GM12878 (cell line): Measurements from ENCODE around the gene PLAGL1. TPM values are rescaled to one million over a fixed set of nuclear protein-coding genes. Genes with fewer than 3 reads are reported as not detected.

Experiments used
- ATAC-seq: fragments of 200-7000 bp; cut with Tn5 transposase; 3 replicates; pipeline ENCODE4 v1.9.1; 2020; ENCODE audit warnings: mild to moderate bottlenecking, moderate library complexity
- BruUV-seq: library from RNA; stranded (reverse); fragments of 400-500 nt; replicated peaks from 2 replicates; lab custom pipeline; 2021; lab: Mats Ljungman, UMichigan
- CTCF ChIA-PET: fragments of 300-600 bp; sonication (Branson Sonifier 250); formaldehyde crosslinking; extraction: SDS; loops from one replicate; lab custom pipeline; 2021; ENCODE audit warnings: inconsistent platforms; lab: Yijun Ruan, JAX
- POLR2A ChIA-PET: fragments of 350-600 bp; formaldehyde crosslinking; extraction: SDS; loops from one replicate; lab custom pipeline; 2021; ENCODE audit warnings: inconsistent platforms; lab: Charles Lee
- RAD21 ChIA-PET: fragments of 300-600 bp; sonication (Branson Sonifier 250); formaldehyde crosslinking; loops from one replicate; lab custom pipeline; 2023; ENCODE audit warnings: antibody characterized with exemption; ENCODE audit not compliant: unreplicated experiment; lab: Charles Lee
- SMC1A ChIA-PET: fragments of 300-600 bp; sonication (Branson Sonifier 250); formaldehyde crosslinking; loops from one replicate; lab custom pipeline; 2023; ENCODE audit not compliant: unreplicated experiment, uncharacterized antibody; lab: Charles Lee
- DNase-seq: peaks from one replicate; pipeline ENCODE4 v3.0.0-alpha.2; 2011; ENCODE audit warnings: low read depth, low spot score
- FAIRE-seq: peaks from 3 replicates; lab custom pipeline; 2011; peaks lifted over from hg19 to GRCh38; lab: Jason Lieb, UNC
- H2AFZ ChIP-seq: 2 replicates; pipeline ENCODE4 v1.6.0; 2011; ENCODE audit warnings: low read depth, low read length, control low read depth; ENCODE audit not compliant: control insufficient read depth
- H3K27ac ChIP-seq: 2 replicates; pipeline ENCODE4 v1.5.1; 2011; ENCODE audit warnings: control low read depth; ENCODE audit not compliant: control insufficient read depth, insufficient read depth
- H3K27me3 ChIP-seq, 2 experiments: replicated peaks in 1 of 2; 2 replicates each; pipeline versions ENCODE4 v1.6.0 to v1.6.1; 2011; ENCODE audit warnings: low read length in 1 of 2; ENCODE audit not compliant: control insufficient read depth in 2 of 2, insufficient read depth in 2 of 2
- H3K36me3 ChIP-seq, 2 experiments: 2 replicates each; pipeline ENCODE4 v1.5.1; 2011; ENCODE audit warnings: low read length in 1 of 2; ENCODE audit not compliant: control insufficient read depth in 2 of 2, insufficient read depth in 2 of 2
- H3K4me1 ChIP-seq: 2 replicates; pipeline ENCODE4 v1.6.1; 2011; ENCODE audit warnings: mild to moderate bottlenecking, low read length, moderate library complexity, mixed read lengths; ENCODE audit not compliant: control insufficient read depth, insufficient read depth
- H3K4me2 ChIP-seq: 2 replicates; pipeline ENCODE4 v1.6.0; 2011; ENCODE audit warnings: control low read depth; ENCODE audit not compliant: control insufficient read depth, insufficient read depth
- H3K4me3 ChIP-seq: fragments of 200-600 bp; sonication (generic); 2 replicates; pipeline ENCODE4 v1.5.1; 2016
- H3K79me2 ChIP-seq: 2 replicates; pipeline ENCODE4 v1.6.0; 2011; ENCODE audit warnings: low read length; ENCODE audit not compliant: control insufficient read depth, insufficient read depth
- H3K9ac ChIP-seq: 2 replicates; pipeline ENCODE4 v1.8.0; 2011; ENCODE audit warnings: low read length, control low read depth, mixed read lengths; ENCODE audit not compliant: control insufficient read depth, insufficient read depth
- H3K9me3 ChIP-seq: replicated peaks from 3 replicates; pipeline ENCODE4 v1.5.1; 2011; ENCODE audit warnings: mild to moderate bottlenecking, low read length; ENCODE audit not compliant: control insufficient read depth, insufficient read depth
- H4K20me1 ChIP-seq: 2 replicates; pipeline ENCODE4 v1.6.0; 2011; ENCODE audit not compliant: control insufficient read depth, insufficient read depth
- ASH2L ChIP-seq: fragments of 300-600, 200-600 bp; sonication (generic); IDR thresholded peaks from 2 replicates; pipeline ENCODE4 v1.6.1; 2017; ENCODE audit warnings: low read depth, mild to moderate bottlenecking, borderline replicate concordance
- NFIC ChIP-seq: IDR thresholded peaks from 2 replicates; pipeline ENCODE4 v1.6.1; 2012; ENCODE audit warnings: low read depth, mild to moderate bottlenecking, inconsistent platforms, low read length, moderate library complexity
- NFYA ChIP-seq: IDR thresholded peaks from 2 replicates; pipeline ENCODE4 v1.6.1; 2011; ENCODE audit warnings: low read depth, mild to moderate bottlenecking, low read length, improper control_type of control experiment, borderline replicate concordance
- NFYB ChIP-seq: IDR thresholded peaks from 2 replicates; pipeline ENCODE4 v1.6.1; 2011; ENCODE audit warnings: low read depth, mild to moderate bottlenecking, low read length, improper control_type of control experiment, moderate library complexity; ENCODE audit not compliant: insufficient read depth
- NRF1 ChIP-seq: conservative IDR thresholded peaks from 2 replicates; pipeline ENCODE4 v1.6.1; 2011; ENCODE audit warnings: mild to moderate bottlenecking, low read depth, low read length, improper control_type of control experiment
- PML ChIP-seq: IDR thresholded peaks from 2 replicates; pipeline ENCODE4 v1.6.1; 2012; ENCODE audit warnings: low read length, inconsistent platforms
- RELA ChIP-seq: fragments of 450-650 bp; IDR thresholded peaks from 2 replicates; pipeline ENCODE4 v1.8.0; 2014; ENCODE audit warnings: borderline replicate concordance; ENCODE audit not compliant: partially characterized antibody
- RUNX3 ChIP-seq: IDR thresholded peaks from 2 replicates; pipeline ENCODE4 v1.6.1; 2012; ENCODE audit warnings: low read length, inconsistent platforms
- SUPT20H ChIP-seq: IDR thresholded peaks from 2 replicates; pipeline ENCODE4 v1.6.1; 2011; ENCODE audit warnings: low read depth, mild to moderate bottlenecking, low read length, moderate library complexity, borderline replicate concordance; ENCODE audit not compliant: control insufficient read depth
- TARDBP ChIP-seq: IDR thresholded peaks from 2 replicates; pipeline ENCODE4 v1.6.1; 2016; ENCODE audit warnings: borderline replicate concordance
- WGBS: methylation state at CpG from one replicate; pipeline ENCODE4 v1.1.6; 2016; ENCODE audit warnings: low lambda C conversion rate; ENCODE audit not compliant: insufficient replicate concordance, insufficient coverage; ENCODE audit errors: missing lambda C conversion rate; 5-methylcytosine and 5-hydroxymethylcytosine counted together
- in situ Hi-C: fragments of 300-500 bp; cut with MboI; formaldehyde crosslinking; loops from 9 replicates; pipeline ENCODE4 v1.14.3; 2018; ENCODE audit warnings: mixed read lengths
- intact Hi-C: fragments of 100-400 bp; cut with micrococcal nuclease; formaldehyde crosslinking; loops from one replicate; pipeline ENCODE4 v1.14.2; 2022; ENCODE audit not compliant: unreplicated experiment
- polyA plus RNA-seq, 11 experiments: library from polyadenylated mRNA; depleted of rRNA in 4 of 11; unstranded in 6 of 11; stranded (reverse) in 5 of 11; fragments of >200 nt; fragmentation: Nextera tagmentation in 4 of 11; fragmentation: Illumina TruSeq in 1 of 11; extraction: Ambion mirVana in 4 of 11; extraction: Trizol in 1 of 11; gene quantifications; 1 replicate in 1 of 11; 2 replicates in 10 of 11; pipeline versions ENCODE4 v1.2.1 to v1.2.3, GENCODE V29; 2011 to 2016; ENCODE audit warnings: inconsistent platforms in 2 of 11, missing spikeins in 2 of 11, low read depth in 1 of 11
- total RNA-seq, 4 experiments: library from RNA; depleted of rRNA in 3 of 4; stranded (reverse); fragments of >200 nt in 3 of 4; fragmentation: Illumina TruSeq in 1 of 4; extraction: Trizol in 1 of 4; gene quantifications; 2 replicates each; pipeline versions ENCODE4 v1.2.1 to v1.2.3, GENCODE V29; 2013 to 2021
- TF ChIP-seq, protein P1 (sequence below): fragments of 450-650 bp; IDR thresholded peaks from 2 replicates; pipeline ENCODE4 v1.6.1; 2017; ENCODE audit warnings: mild to moderate bottlenecking, moderate library complexity
- TF ChIP-seq, protein P2 (sequence below): fragments of 450-650 bp; IDR thresholded peaks from 2 replicates; pipeline ENCODE4 v1.6.1; 2017; ENCODE audit warnings: mild to moderate bottlenecking, low read depth, inconsistent platforms; ENCODE audit not compliant: poor library complexity, severe bottlenecking

PLAGL1 gene
- total and polyA plus RNA-seq, 10 of the 15 experiments (the other 5 are each of a cell fraction or from before 2014, with no cell fraction given), result 2.6 to 19.1 (median 5.7) TPM

DNA sequence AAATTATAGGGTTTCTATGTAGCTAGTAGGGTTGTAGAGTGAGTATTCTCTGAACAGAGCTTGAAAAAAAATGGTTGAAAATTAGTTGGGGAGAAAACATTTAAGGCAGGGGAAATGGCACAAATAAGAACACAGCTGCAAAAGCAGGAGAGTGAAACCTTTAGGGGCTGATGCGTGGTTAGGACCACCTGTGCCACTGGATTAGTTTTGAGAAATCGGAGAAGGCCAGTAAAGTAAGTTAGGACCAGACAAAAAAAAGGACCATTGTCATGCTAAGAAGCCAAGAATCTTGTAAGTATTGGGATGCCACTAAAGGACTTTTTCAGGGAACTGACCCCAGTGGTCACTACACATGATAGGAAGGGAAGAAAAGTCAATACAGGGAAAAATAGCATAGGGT is 9.4 kb downstream of the PLAGL1 start:
- H3K4me1 ChIP-seq, result no peaks in the 10 kb centered on the region
- CTCF ChIA-PET, result interaction anchor here (1.5 to 2.8 kb wide), 2 partner anchors 14 to 486 kb away, joined by 3 to 11 read pairs; no protein-coding TSS in a partner anchor
- no TSS peak for BruUV-seq

More for the DNA sequence above, 9.4 kb downstream of the PLAGL1 start:
- in situ Hi-C loops, result no loop called here
- FAIRE-seq (no peak), DNase-seq (no peak), ATAC-seq (no peak)
- H3K27me3 ChIP-seq, result no peaks in the 10 kb centered on the region
- 64% methylated on average over 2 of the region's 2 CpGs for WGBS
- H3K4me3 ChIP-seq, result no peak overlapping the region
- POLR2A ChIA-PET, result no interaction called here
- SMC1A ChIA-PET, result interaction anchor here (0.8 to 1.0 kb wide), 2 partner anchors 12 to 416 kb away, joined by 4 read pairs; no protein-coding TSS in a partner anchor
- TF ChIP-seq, protein P1, sequence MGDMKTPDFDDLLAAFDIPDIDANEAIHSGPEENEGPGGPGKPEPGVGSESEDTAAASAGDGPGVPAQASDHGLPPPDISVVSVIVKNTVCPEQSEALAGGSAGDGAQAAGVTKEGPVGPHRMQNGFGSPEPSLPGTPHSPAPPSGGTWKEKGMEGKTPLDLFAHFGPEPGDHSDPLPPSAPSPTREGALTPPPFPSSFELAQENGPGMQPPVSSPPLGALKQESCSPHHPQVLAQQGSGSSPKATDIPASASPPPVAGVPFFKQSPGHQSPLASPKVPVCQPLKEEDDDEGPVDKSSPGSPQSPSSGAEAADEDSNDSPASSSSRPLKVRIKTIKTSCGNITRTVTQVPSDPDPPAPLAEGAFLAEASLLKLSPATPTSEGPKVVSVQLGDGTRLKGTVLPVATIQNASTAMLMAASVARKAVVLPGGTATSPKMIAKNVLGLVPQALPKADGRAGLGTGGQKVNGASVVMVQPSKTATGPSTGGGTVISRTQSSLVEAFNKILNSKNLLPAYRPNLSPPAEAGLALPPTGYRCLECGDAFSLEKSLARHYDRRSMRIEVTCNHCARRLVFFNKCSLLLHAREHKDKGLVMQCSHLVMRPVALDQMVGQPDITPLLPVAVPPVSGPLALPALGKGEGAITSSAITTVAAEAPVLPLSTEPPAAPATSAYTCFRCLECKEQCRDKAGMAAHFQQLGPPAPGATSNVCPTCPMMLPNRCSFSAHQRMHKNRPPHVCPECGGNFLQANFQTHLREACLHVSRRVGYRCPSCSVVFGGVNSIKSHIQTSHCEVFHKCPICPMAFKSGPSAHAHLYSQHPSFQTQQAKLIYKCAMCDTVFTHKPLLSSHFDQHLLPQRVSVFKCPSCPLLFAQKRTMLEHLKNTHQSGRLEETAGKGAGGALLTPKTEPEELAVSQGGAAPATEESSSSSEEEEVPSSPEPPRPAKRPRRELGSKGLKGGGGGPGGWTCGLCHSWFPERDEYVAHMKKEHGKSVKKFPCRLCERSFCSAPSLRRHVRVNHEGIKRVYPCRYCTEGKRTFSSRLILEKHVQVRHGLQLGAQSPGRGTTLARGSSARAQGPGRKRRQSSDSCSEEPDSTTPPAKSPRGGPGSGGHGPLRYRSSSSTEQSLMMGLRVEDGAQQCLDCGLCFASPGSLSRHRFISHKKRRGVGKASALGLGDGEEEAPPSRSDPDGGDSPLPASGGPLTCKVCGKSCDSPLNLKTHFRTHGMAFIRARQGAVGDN, result no peak
- no peak for TF ChIP-seq TARDBP
- TF ChIP-seq RELA, result no peak
- no peak for TF ChIP-seq ASH2L
- TF ChIP-seq NRF1, result no peak
- no peak for TF ChIP-seq NFIC
- TF ChIP-seq, protein P2, sequence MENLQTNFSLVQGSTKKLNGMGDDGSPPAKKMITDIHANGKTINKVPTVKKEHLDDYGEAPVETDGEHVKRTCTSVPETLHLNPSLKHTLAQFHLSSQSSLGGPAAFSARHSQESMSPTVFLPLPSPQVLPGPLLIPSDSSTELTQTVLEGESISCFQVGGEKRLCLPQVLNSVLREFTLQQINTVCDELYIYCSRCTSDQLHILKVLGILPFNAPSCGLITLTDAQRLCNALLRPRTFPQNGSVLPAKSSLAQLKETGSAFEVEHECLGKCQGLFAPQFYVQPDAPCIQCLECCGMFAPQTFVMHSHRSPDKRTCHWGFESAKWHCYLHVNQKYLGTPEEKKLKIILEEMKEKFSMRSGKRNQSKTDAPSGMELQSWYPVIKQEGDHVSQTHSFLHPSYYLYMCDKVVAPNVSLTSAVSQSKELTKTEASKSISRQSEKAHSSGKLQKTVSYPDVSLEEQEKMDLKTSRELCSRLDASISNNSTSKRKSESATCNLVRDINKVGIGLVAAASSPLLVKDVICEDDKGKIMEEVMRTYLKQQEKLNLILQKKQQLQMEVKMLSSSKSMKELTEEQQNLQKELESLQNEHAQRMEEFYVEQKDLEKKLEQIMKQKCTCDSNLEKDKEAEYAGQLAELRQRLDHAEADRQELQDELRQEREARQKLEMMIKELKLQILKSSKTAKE, result no peak
- TF ChIP-seq NFYB, result no peak
- no peak for TF ChIP-seq SUPT20H
- no peak for TF ChIP-seq PML
- no peak for TF ChIP-seq RUNX3
- no peak for TF ChIP-seq NFYA
- no peaks in the 10 kb centered on the region for H3K36me3 ChIP-seq
- H2AFZ ChIP-seq, result no peak overlapping the region
- H3K9me3 ChIP-seq, result no peaks in the 10 kb centered on the region; the same call in 2 of the 3 replicates
- no peaks in the 10 kb centered on the region for H4K20me1 ChIP-seq
- intact Hi-C loops, result no loop called here
- H3K79me2 ChIP-seq, result no peaks in the 10 kb centered on the region
- RAD21 ChIA-PET, result interaction anchor here (0.6 kb wide), 1 partner anchor 60 kb away, joined by 3 read pairs; no protein-coding TSS in a partner anchor
- no peak overlapping the region for H3K4me2 ChIP-seq
- no peak overlapping the region for H3K27ac ChIP-seq
- H3K9ac ChIP-seq, result no peak overlapping the region
